GM15510 (cell line): Measurements from ENCODE around the gene JAK1.

Experiments used
- POLR2A ChIP-seq: IDR thresholded peaks from 3 replicates; pipeline ENCODE4 v1.6.1; 2011; ENCODE audit warnings: borderline replicate concordance; ENCODE audit not compliant: insufficient read length; ENCODE audit errors: extremely low read depth

JAK1 gene

DNA sequence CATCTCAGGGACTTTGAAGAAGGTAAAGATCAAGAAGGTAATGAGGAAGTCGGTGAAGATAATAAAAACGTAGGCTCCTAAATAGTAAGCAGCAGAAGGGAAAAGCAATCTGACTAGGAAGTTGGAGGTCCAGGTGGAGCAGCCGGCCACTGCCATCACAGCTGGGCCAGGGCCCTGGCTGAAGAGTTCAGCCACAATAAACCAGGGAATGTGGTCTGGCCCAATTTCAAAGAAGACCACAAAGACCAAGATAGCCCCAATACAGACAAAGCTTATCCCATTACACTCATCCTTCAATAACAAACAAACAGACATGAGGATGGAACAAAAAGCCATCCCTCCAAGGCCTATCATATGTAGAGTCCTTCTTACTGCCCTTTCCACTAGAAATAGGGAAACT lies 18.4 kb upstream of the JAK1 start:
- TF ChIP-seq POLR2A = no peak

DNA sequence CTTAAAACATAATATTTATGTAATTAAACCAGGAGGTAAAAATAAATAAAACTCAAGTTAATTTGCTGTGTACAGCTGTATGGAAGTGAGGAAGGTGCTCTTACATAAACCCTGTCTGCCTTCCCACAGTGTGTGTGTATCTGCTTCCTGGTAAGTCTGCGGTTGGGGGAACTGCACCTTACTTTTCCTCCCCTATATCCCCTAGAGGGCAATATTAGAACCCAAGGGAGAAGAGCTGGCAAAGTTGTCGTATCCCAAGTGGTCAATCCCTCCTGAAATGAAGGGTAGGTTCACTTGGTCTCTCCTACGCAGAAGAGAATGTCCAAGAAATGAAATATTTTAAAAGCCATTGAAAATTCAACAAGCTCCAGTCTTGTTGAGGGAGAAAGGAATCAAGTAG lies 17.8 kb upstream of the JAK1 start:
- TF ChIP-seq POLR2A = no peak

DNA sequence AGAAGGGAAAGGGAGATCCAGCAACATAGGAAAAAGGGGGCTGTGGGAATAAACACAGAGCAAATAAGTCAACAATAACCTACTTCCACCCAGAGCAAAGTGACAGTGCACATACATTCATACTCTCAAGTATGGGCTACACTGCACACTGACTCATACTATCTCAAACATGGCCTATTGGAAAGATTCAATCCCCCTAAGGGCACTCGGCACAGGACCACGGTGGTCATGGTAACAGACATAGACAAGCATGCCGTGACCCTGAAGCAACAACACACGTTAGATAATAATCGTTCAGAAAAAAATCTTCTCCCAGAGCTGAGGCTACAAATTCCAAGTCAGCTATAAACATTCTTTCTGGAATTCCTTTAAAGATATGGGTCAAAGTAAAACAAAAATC lies 16.8 kb upstream of the JAK1 start:
- no peak for TF ChIP-seq POLR2A

DNA sequence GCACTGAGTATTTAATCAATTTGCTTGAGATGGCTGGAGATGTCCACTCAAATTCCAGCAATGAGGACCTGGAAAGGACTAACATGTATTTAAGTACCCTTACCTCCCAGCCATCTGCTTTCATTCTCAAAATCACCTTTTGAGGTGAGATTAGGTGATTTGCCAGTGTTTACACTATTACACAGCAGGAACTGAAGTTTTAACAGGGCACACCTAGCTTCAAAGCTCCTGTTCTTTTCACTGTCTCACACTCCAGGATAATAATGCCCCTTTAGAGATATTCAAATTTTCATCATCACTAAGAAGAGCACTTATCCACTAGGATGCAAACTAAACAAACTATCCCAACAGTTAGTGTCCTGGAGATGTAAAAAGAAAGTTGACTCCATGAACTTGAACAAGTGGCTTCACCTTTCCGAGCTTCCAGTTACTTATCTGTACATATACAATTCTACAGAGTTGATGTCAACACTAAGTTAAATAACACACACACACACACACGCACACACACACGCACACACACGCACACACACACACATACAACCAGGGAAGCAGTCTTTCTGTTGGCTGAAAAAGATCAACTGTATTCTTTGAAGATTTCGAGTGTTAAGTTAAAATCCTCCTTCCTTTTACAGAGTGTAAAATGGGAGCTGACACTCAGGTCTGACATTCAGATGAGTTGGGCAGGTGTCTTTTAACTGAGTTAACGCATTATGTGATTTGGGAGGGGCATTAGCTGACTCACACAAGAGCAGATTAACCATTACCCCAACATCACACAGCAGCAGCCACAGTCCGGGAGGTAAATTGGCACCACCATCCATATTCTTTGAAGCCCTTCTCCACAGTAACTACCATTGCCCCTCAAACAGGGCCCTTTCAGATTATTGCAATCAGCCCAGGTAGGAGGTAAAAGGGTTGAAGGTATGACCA lies 15.5 kb upstream of the JAK1 start:
- no peak for TF ChIP-seq POLR2A

DNA sequence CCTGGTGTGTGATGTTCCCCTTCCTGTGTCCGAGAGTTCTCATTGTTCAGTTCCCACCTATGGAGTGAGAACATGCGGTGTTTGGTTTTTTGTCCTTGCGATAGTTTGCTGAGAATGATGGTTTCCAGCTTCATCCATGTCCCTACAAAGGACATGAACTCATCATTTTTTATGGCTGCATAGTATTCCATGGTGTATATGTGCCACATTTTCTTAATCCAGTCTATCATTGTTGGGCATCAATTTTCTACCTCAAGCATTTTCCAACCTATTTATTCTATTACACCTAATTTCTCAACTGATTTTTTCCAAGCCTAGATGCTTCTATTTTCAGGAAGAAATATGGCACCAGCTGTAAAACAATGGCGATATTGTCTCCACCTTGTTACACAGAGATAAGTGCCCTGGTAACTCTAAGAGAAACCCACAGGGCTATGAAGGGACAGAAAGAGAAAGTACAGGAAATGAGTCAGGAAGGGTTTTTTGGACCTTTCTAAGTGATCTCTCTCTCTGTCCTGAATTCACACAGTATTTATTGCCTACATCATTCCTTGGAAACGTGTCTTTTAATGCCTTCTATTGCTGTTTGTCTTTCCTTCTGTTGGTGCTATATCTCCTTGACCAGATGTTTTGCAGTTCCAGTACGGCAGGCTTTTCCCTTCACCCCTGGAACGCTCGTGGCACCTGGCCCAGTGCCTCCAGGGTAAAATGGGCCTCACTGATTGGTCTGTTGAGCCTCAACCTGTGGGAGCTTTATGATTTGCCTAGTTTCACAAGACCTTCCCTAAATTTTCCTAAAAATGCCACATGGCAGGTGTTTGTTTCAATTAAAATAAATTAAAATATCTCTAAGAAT lies 14.6 kb upstream of the JAK1 start:
- no peak for TF ChIP-seq POLR2A

DNA sequence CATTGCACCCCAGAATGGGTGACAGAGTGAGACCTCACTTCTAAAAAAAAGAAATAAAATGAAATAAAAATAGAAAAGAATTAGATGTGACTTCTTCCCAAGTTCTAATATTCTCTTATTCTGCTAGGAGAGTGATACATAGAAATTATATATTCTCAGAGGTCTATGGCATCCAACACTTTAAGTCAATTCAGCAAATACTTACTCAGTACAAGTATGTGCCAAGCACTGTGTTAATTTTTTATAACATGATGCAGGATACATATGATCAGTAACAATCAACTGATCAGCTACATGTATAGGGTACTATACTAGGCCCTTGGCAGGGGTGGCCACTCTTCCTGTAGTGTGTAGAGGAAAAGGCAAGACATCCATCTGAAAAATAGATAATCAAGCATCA lies 13.0 kb upstream of the JAK1 start:
- TF ChIP-seq POLR2A = no peak

DNA sequence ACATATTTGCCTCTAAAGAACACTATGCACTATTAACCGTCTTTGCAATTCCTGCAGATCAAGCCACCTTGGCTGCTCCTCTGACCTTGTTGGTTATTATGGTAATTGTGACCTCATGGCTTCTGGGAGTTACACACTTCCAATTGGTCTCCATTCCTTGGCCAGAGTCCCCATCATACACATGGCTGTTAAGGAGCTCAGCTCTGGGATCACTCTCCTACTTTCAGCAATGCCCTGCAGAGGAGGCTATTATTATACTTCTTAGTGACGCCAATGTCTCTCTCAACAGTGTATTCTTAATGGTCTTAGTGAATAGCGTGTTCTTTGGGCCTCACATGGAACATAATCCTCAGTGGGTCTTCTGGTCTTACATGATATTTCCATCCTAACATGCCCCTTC lies 10.0 kb upstream of the JAK1 start:
- no peak for TF ChIP-seq POLR2A

DNA sequence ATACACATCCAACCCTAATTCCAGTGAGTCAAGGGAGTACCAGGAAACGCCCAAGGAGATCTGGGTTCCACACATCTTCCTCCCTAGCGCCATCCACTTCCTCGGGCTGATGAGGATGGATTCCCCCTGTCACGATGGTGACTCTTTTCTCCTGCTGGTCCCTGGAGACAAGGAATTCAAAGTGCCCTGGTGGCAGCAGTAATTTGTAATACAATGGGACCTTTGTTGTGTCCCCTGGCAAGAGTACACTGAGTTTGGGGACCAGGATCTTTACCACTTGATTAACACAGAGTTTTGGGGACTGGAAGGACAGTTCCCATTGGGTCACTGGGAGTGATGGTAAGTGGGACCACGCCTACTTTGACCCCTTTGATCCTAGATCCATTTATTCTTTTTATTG lies 9.4 kb upstream of the JAK1 start:
- no peak for TF ChIP-seq POLR2A

DNA sequence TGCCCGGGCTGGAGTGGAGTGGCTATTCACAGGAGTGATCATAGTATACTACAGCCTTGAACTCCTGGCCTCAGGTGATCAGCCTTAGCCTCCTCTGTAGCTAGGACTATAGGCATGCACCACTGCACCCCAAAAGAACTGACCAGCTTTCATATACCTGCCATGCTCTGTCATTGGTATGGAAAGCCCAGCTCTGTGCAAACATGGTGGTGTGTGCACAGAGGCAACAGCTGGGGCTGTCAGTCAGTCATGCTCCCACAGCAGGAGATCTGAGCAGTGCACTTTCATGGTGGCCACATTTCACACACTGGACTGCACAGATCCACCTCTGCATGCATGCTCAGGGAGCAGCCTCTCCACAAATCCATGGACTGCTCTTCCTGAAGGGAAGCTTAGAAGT lies 8.8 kb upstream of the JAK1 start:
- no peak for TF ChIP-seq POLR2A

DNA sequence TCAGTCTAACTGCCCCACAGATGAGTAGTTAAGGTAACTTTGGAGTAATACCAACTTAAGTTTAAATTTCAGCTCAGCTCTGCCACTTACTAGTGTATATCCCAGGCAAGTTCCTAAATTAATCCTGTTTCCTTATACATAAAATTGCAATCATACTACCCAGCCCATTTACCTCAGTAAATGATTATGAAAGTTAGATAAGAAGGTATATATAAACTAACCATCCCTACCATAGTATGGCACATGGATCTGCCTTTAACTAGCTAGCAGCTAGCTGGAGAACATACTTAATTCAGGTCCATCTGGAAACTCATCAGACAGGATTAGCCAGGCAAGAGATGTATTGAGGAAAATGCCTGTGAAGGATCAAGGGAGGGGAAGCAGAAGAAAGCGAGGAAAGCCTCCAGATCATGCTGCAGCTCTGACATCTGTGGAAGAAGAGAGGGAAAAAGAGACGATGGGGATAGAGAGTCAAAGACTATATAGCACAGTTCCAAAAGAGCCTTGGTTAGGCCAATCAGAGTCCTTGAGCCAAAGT lies 8.0 kb upstream of the JAK1 start:
- no peak for TF ChIP-seq POLR2A

DNA sequence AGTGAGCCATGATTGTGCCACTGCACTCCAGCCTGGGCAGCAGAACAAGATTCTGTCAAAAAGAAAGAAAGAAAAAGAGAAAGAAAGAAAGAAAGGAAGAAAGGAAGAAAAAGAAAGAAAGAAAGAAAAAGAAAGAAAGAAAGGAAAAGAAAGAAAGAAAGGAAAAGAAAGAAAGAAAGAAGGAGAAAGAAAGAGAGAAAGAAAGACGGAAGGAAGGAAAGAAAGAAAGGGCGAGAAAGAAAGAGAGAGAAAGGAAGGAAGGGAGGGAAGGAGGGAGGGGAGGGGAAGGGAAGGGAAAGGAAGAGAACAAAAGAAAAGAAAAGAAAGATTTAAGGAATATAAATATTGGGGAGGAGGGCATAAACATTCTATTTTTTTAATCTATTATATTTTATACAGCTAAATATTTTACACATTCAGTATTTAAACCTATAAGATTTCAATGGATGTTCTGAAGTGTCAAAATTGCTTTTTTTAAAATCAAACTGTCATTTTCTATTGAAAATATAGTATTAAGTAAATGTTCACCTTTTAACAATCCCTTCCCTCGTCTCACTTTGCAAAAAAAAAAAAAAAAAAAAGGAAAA lies 6.8 kb upstream of the JAK1 start:
- TF ChIP-seq POLR2A = no peak

DNA sequence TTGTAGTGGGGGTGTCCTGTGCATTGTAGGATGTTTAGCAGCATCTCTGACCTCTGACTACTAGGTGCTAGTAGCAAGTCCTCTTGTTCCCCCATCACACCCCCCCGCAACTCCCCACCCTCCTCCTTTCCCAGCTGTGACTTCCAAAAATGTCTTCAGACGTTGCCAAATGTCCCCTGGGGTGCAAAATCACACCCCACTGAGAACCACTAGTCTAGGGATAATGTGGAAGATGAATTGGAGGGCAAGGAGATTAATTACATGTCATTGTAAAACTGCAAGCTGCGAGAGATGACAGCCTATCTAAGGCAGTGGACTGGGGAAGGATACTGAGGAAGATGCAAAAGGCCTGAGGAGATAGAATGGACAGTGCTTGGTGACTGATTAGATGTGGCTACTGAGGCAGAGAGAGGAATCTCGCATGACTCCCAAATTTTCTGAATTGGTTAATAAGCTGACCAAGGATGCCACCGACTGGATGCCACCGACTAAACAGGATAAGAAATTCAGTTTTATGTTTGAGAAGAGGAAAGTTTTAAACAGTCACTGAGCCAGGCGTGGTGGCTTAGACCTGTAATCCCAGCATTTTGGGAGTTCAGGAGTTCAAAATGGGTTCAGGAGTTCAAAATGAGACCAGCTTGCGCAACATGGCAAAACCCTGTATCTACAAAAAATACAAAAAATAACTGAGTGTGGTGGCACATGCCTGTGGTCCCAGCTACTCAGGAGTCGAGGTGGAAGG lies 3.1 kb upstream of the JAK1 start:
- TF ChIP-seq POLR2A = no peak

DNA sequence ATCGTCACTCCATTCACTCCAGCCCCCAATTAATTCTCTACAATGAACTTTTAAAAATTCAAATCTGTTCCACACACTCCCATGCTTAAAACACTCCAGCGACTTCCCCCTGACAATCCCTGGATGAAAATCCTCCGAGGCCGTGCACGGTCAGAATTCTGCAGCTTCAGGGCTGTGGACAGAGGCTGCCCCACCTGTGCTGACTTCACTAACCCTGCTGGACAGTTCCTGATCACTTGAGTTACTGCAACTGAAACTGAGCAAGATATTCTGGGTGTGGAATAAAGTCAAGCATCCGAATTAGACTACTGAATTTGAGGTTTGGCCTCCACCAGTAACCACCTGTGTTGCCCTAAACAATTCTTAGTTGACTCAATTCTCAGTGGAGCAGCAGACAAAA lies 1.0 kb upstream of the JAK1 start:
- no peak for TF ChIP-seq POLR2A
